H1 (cell line): ENCODE data around the gene ANKS1A. TPM values are rescaled to one million over a fixed set of nuclear protein-coding genes. Genes with fewer than 3 reads are reported as not detected.

Source experiments
- CTCF ChIA-PET: fragments of 300-600 bp; sonication (Branson Sonifier 250); formaldehyde crosslinking; loops from one replicate; lab custom pipeline; 2021; ENCODE audit not compliant: partially characterized antibody; lab: Charles Lee
- POLR2A ChIA-PET: fragments of 300-600 bp; sonication (Branson Sonifier 250); formaldehyde crosslinking; loops from one replicate; lab custom pipeline; 2021; ENCODE audit warnings: inconsistent platforms; ENCODE audit not compliant: partially characterized antibody; lab: Charles Lee
- DNase-seq, 2 experiments: peaks; one replicate each; pipeline versions ENCODE4 v3.0.0 to v3.0.0-alpha.2; 2010 to 2022; ENCODE audit warnings: low spot score in 2 of 2, low read depth in 1 of 2, mixed read lengths in 1 of 2
- FAIRE-seq: peaks from 2 replicates; lab custom pipeline; 2011; peaks lifted over from hg19 to GRCh38; lab: Jason Lieb, UNC
- H2AFZ ChIP-seq: 2 replicates; pipeline ENCODE4 v1.8.1; 2012; ENCODE audit warnings: low read length, inconsistent platforms
- H2AK5ac ChIP-seq: 2 replicates; pipeline ENCODE4 v1.6.1; 2013; ENCODE audit warnings: low read depth, low read length
- H2BK120ac ChIP-seq: replicated peaks from 2 replicates; pipeline ENCODE3; 2013; ENCODE audit warnings: low read depth, low read length, inconsistent platforms
- H2BK12ac ChIP-seq: 2 replicates; pipeline ENCODE4 v1.6.1; 2013; ENCODE audit warnings: low read depth, low read length
- H2BK15ac ChIP-seq: 2 replicates; pipeline ENCODE4 v1.6.1; 2013; ENCODE audit warnings: low read length
- H2BK20ac ChIP-seq: 2 replicates; pipeline ENCODE4 v1.6.1; 2013; ENCODE audit warnings: low read length
- H2BK5ac ChIP-seq: 2 replicates; pipeline ENCODE4 v1.6.1; 2013; ENCODE audit warnings: low read depth, low read length
- H3K14ac ChIP-seq: 2 replicates; pipeline ENCODE4 v1.6.1; 2013; ENCODE audit warnings: inconsistent platforms; ENCODE audit not compliant: insufficient read length
- H3K18ac ChIP-seq: 2 replicates; pipeline ENCODE4 v1.6.1; 2013; ENCODE audit warnings: low read length; ENCODE audit errors: extremely low read depth
- H3K23ac ChIP-seq: 2 replicates; pipeline ENCODE4 v1.6.1; 2013; ENCODE audit warnings: inconsistent platforms; ENCODE audit not compliant: insufficient read length
- H3K23me2 ChIP-seq: 2 replicates; pipeline ENCODE4 v1.6.1; 2013; ENCODE audit warnings: low read depth, low read length
- H3K27ac ChIP-seq: 2 replicates; pipeline ENCODE4 v1.6.1; 2011; ENCODE audit warnings: low read depth, low read length, inconsistent platforms
- H3K27me3 ChIP-seq, 4 experiments: replicated peaks in 1 of 4; 1 replicate in 1 of 4; 2 replicates in 3 of 4; pipeline versions ENCODE4 v1.6.1 to v1.8.1; 2011 to 2013; ENCODE audit warnings: low read length in 3 of 4, mild to moderate bottlenecking in 3 of 4, inconsistent platforms in 2 of 4, mixed read lengths in 2 of 4, moderate library complexity in 1 of 4; ENCODE audit not compliant: control insufficient read depth in 3 of 4, insufficient read depth in 3 of 4; ENCODE audit errors: extremely low read depth in 1 of 4
- H3K36me3 ChIP-seq, 4 experiments: 2 replicates each; pipeline versions ENCODE4 v1.6.1 to v1.8.1; 2011 to 2013; ENCODE audit warnings: mild to moderate bottlenecking in 4 of 4, low read length in 3 of 4, moderate library complexity in 2 of 4, control low read depth in 1 of 4, inconsistent platforms in 1 of 4; ENCODE audit not compliant: insufficient read depth in 4 of 4, control insufficient read depth in 2 of 4
- H3K4ac ChIP-seq: replicated peaks from 2 replicates; pipeline ENCODE3; 2013; ENCODE audit warnings: low read length, low read depth, mixed read lengths, inconsistent platforms; ENCODE audit not compliant: insufficient read length
- H3K4me1 ChIP-seq, 4 experiments: replicated peaks in 1 of 4; 1 replicate in 1 of 4; 2 replicates in 3 of 4; pipeline versions ENCODE4 v1.6.1 to v1.8.1; 2011 to 2013; ENCODE audit warnings: low read length in 3 of 4, inconsistent platforms in 2 of 4, mixed read lengths in 1 of 4; ENCODE audit not compliant: insufficient read depth in 4 of 4, control insufficient read depth in 3 of 4
- H3K4me2 ChIP-seq, 2 experiments: 2 replicates each; pipeline versions ENCODE4 v1.6.1 to v1.8.1; 2011 to 2013; ENCODE audit warnings: low read depth in 2 of 2, low read length in 2 of 2, control low read depth in 1 of 2, inconsistent platforms in 1 of 2, mild to moderate bottlenecking in 1 of 2; ENCODE audit not compliant: insufficient read depth in 1 of 2
- H3K4me3 ChIP-seq, 4 experiments: fragments of 200-600, 300-600 bp in 1 of 4; sonication (generic), shearing (Covaris generic), sonication (Bioruptor Twin) in 1 of 4; 2 replicates each; pipeline versions ENCODE4 v1.5.1 to v1.8.1; 2011 to 2016; ENCODE audit warnings: low read length in 4 of 4, low read depth in 3 of 4, control low read depth in 2 of 4, inconsistent platforms in 2 of 4, mild to moderate bottlenecking in 2 of 4, mixed read lengths in 1 of 4, moderate library complexity in 1 of 4; ENCODE audit not compliant: insufficient read depth in 2 of 4; ENCODE audit errors: extremely low read depth in 1 of 4
- H3K56ac ChIP-seq: replicated peaks from 2 replicates; pipeline ENCODE3; 2013; ENCODE audit warnings: low read depth, mild to moderate bottlenecking, mixed read lengths, low read length, inconsistent platforms; ENCODE audit not compliant: insufficient read length
- H3K79me1 ChIP-seq: 2 replicates; pipeline ENCODE4 v1.6.1; 2013; ENCODE audit warnings: low read depth, low read length, control low read depth
- H3K79me2 ChIP-seq, 2 experiments: 2 replicates each; pipeline versions ENCODE4 v1.6.1 to v1.8.1; 2012 to 2013; ENCODE audit warnings: low read length in 2 of 2, mild to moderate bottlenecking in 2 of 2, inconsistent platforms in 1 of 2; ENCODE audit not compliant: insufficient read depth in 2 of 2, control insufficient read depth in 1 of 2
- H3K9ac ChIP-seq, 4 experiments: replicated peaks in 1 of 4; 1 replicate in 1 of 4; 2 replicates in 3 of 4; pipeline versions ENCODE4 v1.6.1 to v1.8.1; 2011 to 2013; ENCODE audit warnings: low read depth in 3 of 4, low read length in 3 of 4, control low read depth in 2 of 4, mild to moderate bottlenecking in 2 of 4, moderate library complexity in 2 of 4, inconsistent platforms in 1 of 4; ENCODE audit errors: extremely low read depth in 1 of 4
- H3K9me3 ChIP-seq, 2 experiments: 2 replicates each; pipeline versions ENCODE4 v1.6.1 to v1.8.1; 2012 to 2013; ENCODE audit warnings: mild to moderate bottlenecking in 2 of 2, moderate library complexity in 2 of 2, control low read depth in 1 of 2, inconsistent platforms in 1 of 2, low read depth in 1 of 2, low read length in 1 of 2, mixed read lengths in 1 of 2; ENCODE audit not compliant: insufficient read depth in 2 of 2
- H4K20me1 ChIP-seq, 2 experiments: replicated peaks in 1 of 2; 2 replicates each; pipeline versions ENCODE3 to v1.8.1; 2011 to 2013; ENCODE audit warnings: inconsistent platforms in 2 of 2, low read length in 2 of 2, mild to moderate bottlenecking in 1 of 2; ENCODE audit not compliant: insufficient read depth in 2 of 2, control insufficient read depth in 1 of 2
- H4K5ac ChIP-seq: 2 replicates; pipeline ENCODE4 v1.6.1; 2013; ENCODE audit warnings: low read length, low read depth, mixed read lengths, inconsistent platforms; ENCODE audit not compliant: insufficient read length
- H4K8ac ChIP-seq: 2 replicates; pipeline ENCODE4 v1.8.0; 2013; ENCODE audit warnings: mild to moderate bottlenecking, moderate library complexity, low read length, inconsistent platforms; ENCODE audit not compliant: insufficient read depth; ENCODE audit errors: extremely low read depth
- H4K91ac ChIP-seq: replicated peaks from 2 replicates; pipeline ENCODE3; 2013; ENCODE audit warnings: low read length, mixed read lengths, inconsistent platforms; ENCODE audit not compliant: insufficient read length
- ATF3 ChIP-seq: IDR thresholded peaks from 2 replicates; pipeline ENCODE4 v1.6.1; 2011; ENCODE audit warnings: low read depth, mild to moderate bottlenecking, low read length; ENCODE audit not compliant: insufficient read depth
- CBX5 ChIP-seq: fragments of 300-800, 300-1000 bp; sonication (generic); IDR thresholded peaks from 2 replicates; pipeline ENCODE4 v1.7.1; 2016; ENCODE audit warnings: antibody characterized with exemption, low read length, low read depth
- CHD1 ChIP-seq: IDR thresholded peaks from 2 replicates; pipeline ENCODE4 v1.6.1; 2012; ENCODE audit warnings: low read depth, low read length, improper control_type of control experiment
- CREB1 ChIP-seq: IDR thresholded peaks from 2 replicates; pipeline ENCODE4 v1.6.1; 2012; ENCODE audit warnings: inconsistent platforms
- GABPA ChIP-seq: IDR thresholded peaks from 2 replicates; pipeline ENCODE4 v1.6.1; 2011; ENCODE audit warnings: mild to moderate bottlenecking, low read length, moderate library complexity, borderline replicate concordance; ENCODE audit not compliant: insufficient read depth
- KDM1A ChIP-seq: fragments of 200-600, 300-600 bp; sonication (generic); IDR thresholded peaks from 2 replicates; pipeline ENCODE4 v1.7.1; 2016; ENCODE audit warnings: mild to moderate bottlenecking, low read length, borderline replicate concordance
- NANOG ChIP-seq: IDR thresholded peaks from 2 replicates; pipeline ENCODE4 v1.6.1; 2011; ENCODE audit warnings: low read length, low read depth, mild to moderate bottlenecking, inconsistent platforms; ENCODE audit not compliant: insufficient read depth, poor library complexity, severe bottlenecking
- RFX5 ChIP-seq: IDR thresholded peaks from 2 replicates; pipeline ENCODE4 v1.6.1; 2011; ENCODE audit warnings: low read depth, low read length, improper control_type of control experiment, borderline replicate concordance
- SRF ChIP-seq: IDR thresholded peaks from 2 replicates; pipeline ENCODE4 v1.6.1; 2011; ENCODE audit warnings: mild to moderate bottlenecking, low read depth, low read length, moderate library complexity
- SUZ12 ChIP-seq: fragments of 200-600 bp; sonication (generic); IDR thresholded peaks from 2 replicates; pipeline ENCODE4 v1.6.1; 2012; ENCODE audit warnings: mild to moderate bottlenecking, inconsistent platforms, low read length, moderate library complexity, mixed read lengths
- TCF12 ChIP-seq: IDR thresholded peaks from 2 replicates; pipeline ENCODE4 v1.6.1; 2011; ENCODE audit warnings: low read depth, mild to moderate bottlenecking, low read length
- ZNF274 ChIP-seq: IDR thresholded peaks from 2 replicates; pipeline ENCODE4 v1.7.0; 2012; ENCODE audit warnings: low read length, borderline replicate concordance; ENCODE audit errors: extremely low read depth
- WGBS, 2 experiments: shearing (Covaris generic) in 1 of 2; methylation state at CpG; one replicate each; pipeline versions ENCODE4 v1.1.6 to v1.1.7; 2013 to 2015; ENCODE audit warnings: low lambda C conversion rate in 2 of 2, mixed read lengths in 2 of 2, inconsistent platforms in 1 of 2, low coverage in 1 of 2, missing lambda C conversion rate in 1 of 2; ENCODE audit not compliant: insufficient replicate concordance in 2 of 2, insufficient coverage in 1 of 2, insufficient read length in 1 of 2; ENCODE audit errors: extremely low coverage in 1 of 2, missing lambda C conversion rate in 1 of 2; 5-methylcytosine and 5-hydroxymethylcytosine counted together
- polyA plus RNA-seq, 7 experiments: library from polyadenylated mRNA; depleted of rRNA in 3 of 7; stranded (reverse) in 5 of 7; unstranded in 2 of 7; fragments of >200 nt in 5 of 7; fragments of 200-250 nt in 2 of 7; gene quantifications; 1 replicate in 5 of 7; 2 replicates in 1 of 7; 4 replicates in 1 of 7; pipeline versions ENCODE4 v1.2.1 to v1.2.3, GENCODE V29; 2011 to 2013; ENCODE audit warnings: missing spikeins in 2 of 7, mixed read lengths in 2 of 7
- total RNA-seq: library from RNA; stranded (reverse); fragmentation: NEBNext Ultra II Directional; extraction: Animal tissue kit (Norgen Biotek cat#: 25700); gene quantifications from 2 replicates; pipeline ENCODE4 v1.2.1, GENCODE V29; 2021
- TF ChIP-seq, protein P1 (sequence below): IDR thresholded peaks from 2 replicates; pipeline ENCODE4 v1.6.1; 2012; ENCODE audit warnings: inconsistent platforms

ANKS1A gene
- total and polyA plus RNA-seq, 2 of the 8 experiments (the other 6 are each of a cell fraction or from before 2014, with no cell fraction given): 9.8 to 30.9 TPM

GRCh38 chr6:34911822-34912221 is 22.8 kb downstream of the ANKS1A start:
- Histone ChIP-seq H3K79me1 (no peaks in the 10 kb centered on the region; the same call in none of the 2 replicates), H3K23ac (no peak overlapping the region), H4K20me1 (peaks cover 4 to 7% of the 10 kb centered on the region in 2 experiments), H3K27ac (no peak overlapping the region), H2BK120ac (no peak overlapping the region), H3K9me3 (peaks cover 0 to 2% of the 10 kb centered on the region in 2 experiments; a peak in 1 of 4 replicates), H4K5ac (no peak overlapping the region), H4K8ac (no peak overlapping the region), H3K14ac (no peak overlapping the region), H2AFZ (no peak overlapping the region), H2BK5ac (no peak overlapping the region), H3K56ac (no peak overlapping the region), H3K4ac (no peak overlapping the region), H2BK15ac (no peak overlapping the region), H3K79me2 (peaks cover 0 to 82% of the 10 kb centered on the region in 2 experiments), H3K18ac (no peak overlapping the region), H4K91ac (no peak overlapping the region), H3K27me3 (no peaks in the 10 kb centered on the region), H3K4me3 (no peak overlapping the region), H3K23me2 (no peaks in the 10 kb centered on the region), H2BK20ac (no peak overlapping the region), H2BK12ac (no peak overlapping the region), H3K9ac (no peak overlapping the region), H2AK5ac (no peak overlapping the region), H3K4me1 (no peaks in the 10 kb centered on the region), H3K36me3 (no peaks in the 10 kb centered on the region), H3K4me2 (no peak overlapping the region)
- no peak for DNase-seq
- TF ChIP-seq KDM1A (no peak), CBX5 (no peak), NANOG (no peak), TCF12 (no peak), GABPA (no peak), ZNF274 (no peak), SUZ12 (no peak), CREB1 (no peak), SRF (no peak), ATF3 (no peak), RFX5 (no peak), CHD1 (no peak)
- TF ChIP-seq, protein P1, sequence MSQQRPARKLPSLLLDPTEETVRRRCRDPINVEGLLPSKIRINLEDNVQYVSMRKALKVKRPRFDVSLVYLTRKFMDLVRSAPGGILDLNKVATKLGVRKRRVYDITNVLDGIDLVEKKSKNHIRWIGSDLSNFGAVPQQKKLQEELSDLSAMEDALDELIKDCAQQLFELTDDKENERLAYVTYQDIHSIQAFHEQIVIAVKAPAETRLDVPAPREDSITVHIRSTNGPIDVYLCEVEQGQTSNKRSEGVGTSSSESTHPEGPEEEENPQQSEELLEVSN: no peak
- no peak for FAIRE-seq
- CTCF ChIA-PET: interaction anchor here (0.6 to 1.0 kb wide), 2 partner anchors 28 to 60 kb away, joined by 3 read pairs; no protein-coding TSS in a partner anchor
- POLR2A ChIA-PET: interaction anchor here (0.9 kb wide), 1 partner anchor 19 kb away, joined by 3 read pairs; no protein-coding TSS in a partner anchor
- 90% methylated on average over 5 of the region's 5 CpGs; no CpG with 5 or more reads in 1 of the 2 experiments for whole genome bisulfite sequencing, 2 experiments
